ENCODE results near the gene P2RY4. TPM values are rescaled to one million over a fixed set of nuclear protein-coding genes. Genes with fewer than 3 reads are reported as not detected.
"Not testable (repeated sequence)": the region's sequence is repeated elsewhere in the genome, so short reads cannot be mapped to it uniquely, and the experiment has no call there.

P2RY4 gene
- polyA plus RNA-seq, 6 donors from 2014 or later: not detected

- H3K4me3 Mint-ChIP-seq: no peak overlapping the region
- peaks cover 0 to 2% (median 0%) of the 10 kb centered on the region in 7 donors for H3K9me3 Mint-ChIP-seq
- DNase-seq (no peak), ATAC-seq (ENCODE audit: low read depth in 2 of 2) (no peak)
- peak overlapping the region in 1 of 6 donors; percentile 45 for H3K27ac Mint-ChIP-seq
- H3K36me3 Mint-ChIP-seq: peaks cover 0 to 4% of the 10 kb centered on the region in 2 donors
- no peaks in the 10 kb centered on the region for H3K27me3 Mint-ChIP-seq
- H3K4me1 Mint-ChIP-seq: no peaks in the 10 kb centered on the region
Observed at GRCh38 chrX:70257423-70258288, 2.3 kb downstream of the P2RY4 start.

GRCh38 chrX:70255452-70255851 lies 4.6 kb downstream of the P2RY4 start:
- Mint-ChIP-seq H3K9me3 (no peaks in the 10 kb centered on the region), H3K27ac (no peak overlapping the region), H3K4me3 (no peak overlapping the region), H3K36me3 (peaks cover 0 to 4% of the 10 kb centered on the region in 2 donors), H3K4me1 (no peaks in the 10 kb centered on the region), H3K27me3 (no peaks in the 10 kb centered on the region)
- no peak for ATAC-seq (ENCODE audit: low read depth in 2 of 2)
- DNase-seq: no peak

- Mint-ChIP-seq H3K36me3 (peaks cover 0 to 4% of the 10 kb centered on the region in 2 donors), H3K4me3 (no peak overlapping the region), H3K9me3 (no peaks in the 10 kb centered on the region), H3K27me3 (no peaks in the 10 kb centered on the region), H3K4me1 (no peaks in the 10 kb centered on the region), H3K27ac (no peak overlapping the region)
- ATAC-seq (ENCODE audit: low read depth in 2 of 2) (no peak), DNase-seq (no peak)
Observed at GRCh38 chrX:70254909-70255308, 5.1 kb downstream of the P2RY4 start.

GRCh38 chrX:70254063-70254400 lies 6.0 kb downstream of the P2RY4 start:
- ATAC-seq (ENCODE audit: low read depth in 2 of 2) (no peak), DNase-seq (no peak)
- Mint-ChIP-seq H3K9me3 (no peaks in the 10 kb centered on the region), H3K4me1 (no peaks in the 10 kb centered on the region), H3K27me3 (no peaks in the 10 kb centered on the region), H3K27ac (no peak overlapping the region), H3K36me3 (peaks cover 0 to 4% of the 10 kb centered on the region in 2 donors), H3K4me3 (no peak overlapping the region)

- no peaks in the 10 kb centered on the region for H3K9me3 Mint-ChIP-seq
- H3K27ac Mint-ChIP-seq: no peak overlapping the region
- H3K4me1 Mint-ChIP-seq: no peaks in the 10 kb centered on the region
- DNase-seq (no peak), ATAC-seq (ENCODE audit: low read depth in 2 of 2) (no peak)
- H3K36me3 Mint-ChIP-seq: peaks cover 0 to 4% of the 10 kb centered on the region in 2 donors
- H3K27me3 Mint-ChIP-seq: no peaks in the 10 kb centered on the region
- no peak overlapping the region for H3K4me3 Mint-ChIP-seq
Observed at GRCh38 chrX:70253377-70254062, 6.5 kb downstream of the P2RY4 start.

GRCh38 chrX:70252491-70252890 lies 7.5 kb downstream of the P2RY4 start:
- Mint-ChIP-seq H3K9me3 (no peaks in the 10 kb centered on the region), H3K36me3 (peaks cover 0 to 4% of the 10 kb centered on the region in 2 donors), H3K27me3 (no peaks in the 10 kb centered on the region), H3K4me1 (no peaks in the 10 kb centered on the region), H3K4me3 (no peak overlapping the region), H3K27ac (no peak overlapping the region)
- no peak for ATAC-seq (ENCODE audit: low read depth in 2 of 2)
- no peak for DNase-seq

GRCh38 chrX:70247252-70247651 lies 12.8 kb downstream of the P2RY4 start:
- Mint-ChIP-seq H3K4me1 (no peaks in the 10 kb centered on the region), H3K4me3 (no peak overlapping the region), H3K36me3 (no peaks in the 10 kb centered on the region), H3K9me3 (no peaks in the 10 kb centered on the region), H3K27ac (no peak overlapping the region), H3K27me3 (no peaks in the 10 kb centered on the region)
- ATAC-seq (ENCODE audit: low read depth in 2 of 2) (no peak), DNase-seq (no peak)

GRCh38 chrX:70244881-70245280 lies 15.1 kb downstream of the P2RY4 start:
- no peak for ATAC-seq (ENCODE audit: low read depth in 2 of 2)
- peaks cover 0 to 4% (median 0%) of the 10 kb centered on the region in 3 donors for H3K27me3 Mint-ChIP-seq
- H3K9me3 Mint-ChIP-seq: no peaks in the 10 kb centered on the region
- DNase-seq: no peak
- no peaks in the 10 kb centered on the region for H3K36me3 Mint-ChIP-seq
- no peaks in the 10 kb centered on the region for H3K4me1 Mint-ChIP-seq
- H3K4me3 Mint-ChIP-seq: no peak overlapping the region
- H3K27ac Mint-ChIP-seq: no peak overlapping the region

- H3K9me3 Mint-ChIP-seq; H3K27me3 Mint-ChIP-seq; H3K27ac Mint-ChIP-seq; DNase-seq; H3K4me3 Mint-ChIP-seq; H3K4me1 Mint-ChIP-seq; ATAC-seq (ENCODE audit: low read depth in 2 of 2); H3K36me3 Mint-ChIP-seq: not testable (repeated sequence)
Observed at GRCh38 chrX:70243601-70244000, 16.4 kb downstream of the P2RY4 start.

- H3K36me3 Mint-ChIP-seq: no peaks in the 10 kb centered on the region
- no peaks in the 10 kb centered on the region for H3K4me1 Mint-ChIP-seq
- no peaks in the 10 kb centered on the region for H3K9me3 Mint-ChIP-seq
- peaks cover 0 to 4% (median 0%) of the 10 kb centered on the region in 3 donors for H3K27me3 Mint-ChIP-seq
- no peak for DNase-seq
- no peak for ATAC-seq (ENCODE audit: low read depth in 2 of 2)
- no peak overlapping the region for H3K27ac Mint-ChIP-seq
- H3K4me3 Mint-ChIP-seq: no peak overlapping the region
Observed at GRCh38 chrX:70241501-70241900, 18.5 kb downstream of the P2RY4 start.

- no peak for ATAC-seq (ENCODE audit: low read depth in 2 of 2)
- H3K27me3 Mint-ChIP-seq: peaks cover 0 to 4% (median 0%) of the 10 kb centered on the region in 3 donors
- no peaks in the 10 kb centered on the region for H3K4me1 Mint-ChIP-seq
- H3K4me3 Mint-ChIP-seq: no peak overlapping the region
- H3K27ac Mint-ChIP-seq: no peak overlapping the region
- H3K36me3 Mint-ChIP-seq: no peaks in the 10 kb centered on the region
- H3K9me3 Mint-ChIP-seq: no peaks in the 10 kb centered on the region
- DNase-seq: no peak
Observed at GRCh38 chrX:70240751-70241150, 19.3 kb downstream of the P2RY4 start.

GRCh38 chrX:70234355-70234754 lies 25.6 kb downstream of the P2RY4 start, which contains the start of gene AWAT1:
TSS of gene AWAT1 (plus strand) at chrX:70234655. CDS start at chrX:70234696, 41 bp downstream.
- H3K27me3 Mint-ChIP-seq: peaks cover 0 to 10% (median 0%) of the 10 kb centered on the region in 3 donors
- H3K27ac Mint-ChIP-seq: peak within 1 kb of the TSS in 2 of 6 donors; percentile 43 to 51
- no peak within 1 kb of the TSS for H3K4me3 Mint-ChIP-seq
- no peaks in the 10 kb centered on the region for H3K4me1 Mint-ChIP-seq
- ATAC-seq (ENCODE audit: low read depth in 2 of 2) (no peak), DNase-seq (no peak)
- H3K9me3 Mint-ChIP-seq: peaks cover 0 to 4% (median 0%) of the 10 kb centered on the region in 7 donors
- H3K36me3 Mint-ChIP-seq: no peaks in the 10 kb centered on the region

- Mint-ChIP-seq H3K4me1 (no peaks in the 10 kb centered on the region), H3K36me3 (no peaks in the 10 kb centered on the region), H3K9me3 (peaks cover 0 to 4% (median 0%) of the 10 kb centered on the region in 7 donors), H3K27ac (no peak overlapping the region), H3K4me3 (no peak overlapping the region), H3K27me3 (peaks cover 0 to 10% (median 0%) of the 10 kb centered on the region in 3 donors)
- ATAC-seq (ENCODE audit: low read depth in 2 of 2) (no peak), DNase-seq (no peak)
Observed at GRCh38 chrX:70231666-70232065, 28.3 kb downstream of the P2RY4 start.

GRCh38 chrX:70226687-70227086 lies 33.3 kb downstream of the P2RY4 start:
- no peaks in the 10 kb centered on the region for H3K27me3 Mint-ChIP-seq
- DNase-seq: no peak
- H3K36me3 Mint-ChIP-seq: no peaks in the 10 kb centered on the region
- no peaks in the 10 kb centered on the region for H3K9me3 Mint-ChIP-seq
- H3K4me1 Mint-ChIP-seq: no peaks in the 10 kb centered on the region
- ATAC-seq (ENCODE audit: low read depth in 2 of 2): no peak
- no peak overlapping the region for H3K4me3 Mint-ChIP-seq
- H3K27ac Mint-ChIP-seq: no peak overlapping the region
